ENCODE results near the gene IGF2R.
"Not testable (repeated sequence)": the region's sequence is repeated elsewhere in the genome, so short reads cannot be mapped to it uniquely, and the experiment has no call there.

Gene IGF2R

GRCh38 chr6:160102956-160103824, 134.3 kb downstream of the IGF2R start:
- DNase-seq = no peak

GRCh38 chr6:160103825-160104100, 134.9 kb downstream of the IGF2R start:
- DNase-seq = no peak

- DNase-seq = no peak
These were observed 136.1 kb downstream of the IGF2R start for GRCh38 chr6:160104821-160105517.

GRCh38 chr6:160106010-160106409, 137.1 kb downstream of the IGF2R start:
- DNase-seq = no peak

- no peak for DNase-seq
These were observed 137.8 kb downstream of the IGF2R start for GRCh38 chr6:160106701-160107100.

- DNase-seq = no peak
These were observed 139.2 kb downstream of the IGF2R start for GRCh38 chr6:160108077-160108476.

- DNase-seq = no peak
These were observed 141.8 kb downstream of the IGF2R start for GRCh38 chr6:160110586-160111123.

- no peak for DNase-seq
These were observed 142.9 kb downstream of the IGF2R start for GRCh38 chr6:160111806-160112205.

GRCh38 chr6:160112628-160113299, 143.9 kb downstream of the IGF2R start:
- no peak for DNase-seq

GRCh38 chr6:160114536-160114935, 145.7 kb downstream of the IGF2R start:
- DNase-seq = not testable (repeated sequence)

- no peak for DNase-seq
These were observed 146.5 kb downstream of the IGF2R start for GRCh38 chr6:160115421-160115820.

GRCh38 chr6:160116411-160116810, 147.5 kb downstream of the IGF2R start:
- DNase-seq = no peak

- no peak for DNase-seq
These were observed 148.3 kb downstream of the IGF2R start for GRCh38 chr6:160117137-160117536.

- DNase-seq = no peak
These were observed 149.8 kb downstream of the IGF2R start for GRCh38 chr6:160118620-160119229.

- DNase-seq = no peak
These were observed 151.2 kb downstream of the IGF2R start for GRCh38 chr6:160120087-160120486.

GRCh38 chr6:160121558-160121957, 152.7 kb downstream of the IGF2R start, which contains the start of gene SLC22A1:
TSS of gene SLC22A1 (plus strand) at chr6:160121815. CDS start at chr6:160121936, 121 bp downstream.
- DNase-seq = no peak

GRCh38 chr6:160121981-160122380, 153.1 kb downstream of the IGF2R start:
- DNase-seq = no peak

GRCh38 chr6:160122744-160123143, 153.9 kb downstream of the IGF2R start:
- no peak for DNase-seq

- no peak for DNase-seq
These were observed 155.1 kb downstream of the IGF2R start for GRCh38 chr6:160124007-160124406.

- DNase-seq = no peak
These were observed 155.7 kb downstream of the IGF2R start for GRCh38 chr6:160124605-160125004.

GRCh38 chr6:160125105-160125504, 156.2 kb downstream of the IGF2R start:
- DNase-seq = not testable (repeated sequence)

- DNase-seq = peak; percentile 3
These were observed 158.6 kb downstream of the IGF2R start for GRCh38 chr6:160127270-160128124.

Measured in femur (tissue), 1 donor.